K562 (cell line): ENCODE measurements around the gene CASP6. TPM values are rescaled to one million over a fixed set of nuclear protein-coding genes. Genes with fewer than 3 reads are reported as not detected.

Experiments
- ARID1B ChIP-seq: fragments of 450-650 bp; IDR thresholded peaks from 2 replicates; pipeline ENCODE4 v1.6.1; 2016; ENCODE audit warnings: antibody characterized with exemption, mild to moderate bottlenecking, inconsistent platforms
- HNRNPLL ChIP-seq: fragments of 200-400 bp; formaldehyde crosslinking; IDR thresholded peaks from 2 replicates; pipeline ENCODE4 v1.6.1; 2017; ENCODE audit warnings: low read length, low read depth, mild to moderate bottlenecking; ENCODE audit not compliant: poor library complexity, severe bottlenecking
- ILF3 ChIP-seq: fragments of 450-650 bp; IDR thresholded peaks from 2 replicates; pipeline ENCODE4 v1.6.1; 2018; ENCODE audit warnings: antibody characterized with exemption, mild to moderate bottlenecking, moderate library complexity, borderline replicate concordance
- KLF16 ChIP-seq: IDR thresholded peaks from 2 replicates; pipeline ENCODE4 v1.6.1; 2016; ENCODE audit warnings: antibody characterized with exemption
- MCM2 ChIP-seq: fragments of 450-650 bp; IDR thresholded peaks from 2 replicates; pipeline ENCODE4 v1.6.1; 2017; ENCODE audit warnings: low read depth, mild to moderate bottlenecking
- POLR2G ChIP-seq: fragments of 200-400 bp; formaldehyde crosslinking; IDR thresholded peaks from 2 replicates; pipeline ENCODE4 v1.6.1; 2017; ENCODE audit warnings: low read depth, mild to moderate bottlenecking, antibody characterized with exemption, low read length, moderate library complexity
- SIN3B ChIP-seq: fragments of 450-650 bp; IDR thresholded peaks from 2 replicates; pipeline ENCODE4 v1.6.1; 2017; ENCODE audit warnings: low read depth, mild to moderate bottlenecking, moderate library complexity
- SIRT6 ChIP-seq: IDR thresholded peaks from one replicate; pipeline ENCODE4 v1.6.1; 2012; ENCODE audit warnings: low read depth, mild to moderate bottlenecking, control low read depth, inconsistent platforms, low read length, moderate library complexity
- THRA ChIP-seq: fragments of 450-650 bp; IDR thresholded peaks from 2 replicates; pipeline ENCODE4 v1.6.1; 2017; ENCODE audit warnings: mild to moderate bottlenecking, moderate library complexity
- ZBTB49 ChIP-seq: sonication (generic); formaldehyde crosslinking; IDR thresholded peaks from 2 replicates; pipeline ENCODE4 v1.8.0; 2022; ENCODE audit warnings: missing genetic modification reagents, mild to moderate bottlenecking, borderline replicate concordance
- ZNF282 ChIP-seq: sonication (generic); formaldehyde crosslinking; IDR thresholded peaks from 2 replicates; pipeline ENCODE4 v1.8.1; 2023; ENCODE audit warnings: missing genetic modification reagents
- polyA plus RNA-seq, 8 experiments: library from polyadenylated mRNA; depleted of rRNA in 4 of 8; stranded (reverse) in 5 of 8; unstranded in 3 of 8; fragments of >200 nt; fragmentation: Nextera tagmentation in 2 of 8; fragmentation: Illumina TruSeq in 1 of 8; extraction: Ambion mirVana in 2 of 8; extraction: Trizol in 1 of 8; gene quantifications; 2 replicates each; pipeline versions ENCODE4 v1.2.1 to v1.2.3, GENCODE V29; 2011 to 2014; ENCODE audit warnings: inconsistent platforms in 1 of 8, missing spikeins in 1 of 8
- total RNA-seq, 7 experiments: library from RNA; depleted of rRNA in 6 of 7; stranded (reverse); fragments of >200 nt in 6 of 7; fragmentation: Illumina TruSeq in 2 of 7; extraction: Trizol in 2 of 7; gene quantifications; 2 replicates each; pipeline versions ENCODE4 v1.2.1 to v1.2.3, GENCODE V29; 2011 to 2021; ENCODE audit warnings: low replicate concordance in 1 of 7
- TF ChIP-seq, protein P1 (sequence below): sonication (generic); formaldehyde crosslinking; IDR thresholded peaks from 2 replicates; pipeline ENCODE4 v1.8.0; 2022; ENCODE audit warnings: mild to moderate bottlenecking, missing genetic modification reagents
- TF ChIP-seq, protein P2 (sequence below), 2 experiments: fragments of 450-650 bp; IDR thresholded peaks; 2 replicates each; pipeline ENCODE4 v1.6.1; 2016
- TF ChIP-seq, protein P3 (sequence below): fragments of 450-650 bp; formaldehyde crosslinking; IDR thresholded peaks from 2 replicates; pipeline ENCODE4 v1.4.0; 2020; ENCODE audit warnings: mild to moderate bottlenecking, moderate library complexity
- TF ChIP-seq, protein P4 (sequence below), 2 experiments: IDR thresholded peaks in 1 of 2; conservative IDR thresholded peaks in 1 of 2; 2 replicates each; pipeline ENCODE4 v1.6.1; 2016; ENCODE audit warnings: low read depth in 2 of 2, mild to moderate bottlenecking in 1 of 2, missing compliant biosample characterization in 1 of 2, missing genetic modification characterization in 1 of 2, moderate library complexity in 1 of 2

CASP6 gene
- total and polyA plus RNA-seq, 9 of the 15 experiments (the other 6 are each of a cell fraction or from before 2014, with no cell fraction given), result 20.8 to 72.7 (median 39.1) TPM

DNA sequence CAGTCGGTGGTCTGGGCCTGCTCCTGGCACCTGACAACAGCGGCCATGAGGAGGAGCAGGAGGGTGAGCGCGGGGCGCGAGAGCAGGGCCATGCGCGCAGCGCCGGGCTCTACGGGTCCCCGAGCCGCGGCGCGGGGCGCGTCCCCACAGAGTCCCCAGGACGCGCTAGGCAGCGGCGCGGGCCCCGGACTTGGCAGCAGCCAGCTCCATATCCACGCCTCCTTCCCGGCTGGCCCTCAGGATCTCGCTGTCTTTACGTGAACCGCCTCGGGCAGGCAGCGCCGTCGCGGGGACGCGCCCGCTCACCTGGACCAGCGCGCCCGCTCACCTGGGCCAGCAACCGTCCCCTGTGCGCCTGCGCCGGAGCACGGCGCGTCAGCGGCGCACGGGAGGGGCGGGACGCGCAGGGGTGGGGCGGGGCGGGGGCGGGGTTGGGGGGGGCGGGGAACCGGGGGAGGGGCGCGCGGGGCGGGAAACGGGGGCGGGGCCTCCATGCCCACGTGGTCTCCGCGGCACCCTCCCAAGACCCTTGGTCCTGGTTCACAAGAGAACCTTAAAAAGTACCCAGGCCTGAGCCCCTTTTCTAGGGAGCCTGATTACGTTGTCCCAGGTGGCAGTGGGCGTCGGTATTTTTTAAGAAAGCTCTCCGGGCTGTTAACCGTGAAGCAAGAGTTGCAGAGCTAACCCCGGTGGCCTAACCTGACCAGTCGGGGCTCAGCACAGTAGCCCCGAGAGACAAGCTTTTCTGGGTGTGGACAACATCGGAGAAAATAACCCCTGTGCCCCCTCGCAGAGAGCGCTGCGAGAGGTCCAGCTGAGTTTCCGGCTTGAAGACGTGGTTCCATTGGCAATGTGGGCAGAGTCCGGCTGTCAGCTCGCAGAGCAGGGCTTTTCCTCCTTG, 26.7 kb upstream of the CASP6 start, which contains the start of gene PLA2G12A (continued):
- TF ChIP-seq, protein P1, sequence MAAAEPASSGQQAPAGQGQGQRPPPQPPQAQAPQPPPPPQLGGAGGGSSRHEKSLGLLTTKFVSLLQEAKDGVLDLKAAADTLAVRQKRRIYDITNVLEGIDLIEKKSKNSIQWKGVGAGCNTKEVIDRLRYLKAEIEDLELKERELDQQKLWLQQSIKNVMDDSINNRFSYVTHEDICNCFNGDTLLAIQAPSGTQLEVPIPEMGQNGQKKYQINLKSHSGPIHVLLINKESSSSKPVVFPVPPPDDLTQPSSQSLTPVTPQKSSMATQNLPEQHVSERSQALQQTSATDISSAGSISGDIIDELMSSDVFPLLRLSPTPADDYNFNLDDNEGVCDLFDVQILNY, result no peak
- TF ChIP-seq SIN3B, result 0 out of 2 replicates have a peak, but pooled peaks have one; percentile 19
- TF ChIP-seq ZNF282, result no peak
- peak; percentile 79 for TF ChIP-seq HNRNPLL
- no peak for TF ChIP-seq THRA
- TF ChIP-seq POLR2G, result peak; percentile 79
- TF ChIP-seq, protein P2, sequence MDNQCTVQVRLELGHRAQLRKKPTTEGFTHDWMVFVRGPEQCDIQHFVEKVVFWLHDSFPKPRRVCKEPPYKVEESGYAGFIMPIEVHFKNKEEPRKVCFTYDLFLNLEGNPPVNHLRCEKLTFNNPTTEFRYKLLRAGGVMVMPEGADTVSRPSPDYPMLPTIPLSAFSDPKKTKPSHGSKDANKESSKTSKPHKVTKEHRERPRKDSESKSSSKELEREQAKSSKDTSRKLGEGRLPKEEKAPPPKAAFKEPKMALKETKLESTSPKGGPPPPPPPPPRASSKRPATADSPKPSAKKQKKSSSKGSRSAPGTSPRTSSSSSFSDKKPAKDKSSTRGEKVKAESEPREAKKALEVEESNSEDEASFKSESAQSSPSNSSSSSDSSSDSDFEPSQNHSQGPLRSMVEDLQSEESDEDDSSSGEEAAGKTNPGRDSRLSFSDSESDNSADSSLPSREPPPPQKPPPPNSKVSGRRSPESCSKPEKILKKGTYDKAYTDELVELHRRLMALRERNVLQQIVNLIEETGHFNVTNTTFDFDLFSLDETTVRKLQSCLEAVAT (IDR thresholded peaks at IDR 0.05), result no peak
- TF ChIP-seq, protein P3, sequence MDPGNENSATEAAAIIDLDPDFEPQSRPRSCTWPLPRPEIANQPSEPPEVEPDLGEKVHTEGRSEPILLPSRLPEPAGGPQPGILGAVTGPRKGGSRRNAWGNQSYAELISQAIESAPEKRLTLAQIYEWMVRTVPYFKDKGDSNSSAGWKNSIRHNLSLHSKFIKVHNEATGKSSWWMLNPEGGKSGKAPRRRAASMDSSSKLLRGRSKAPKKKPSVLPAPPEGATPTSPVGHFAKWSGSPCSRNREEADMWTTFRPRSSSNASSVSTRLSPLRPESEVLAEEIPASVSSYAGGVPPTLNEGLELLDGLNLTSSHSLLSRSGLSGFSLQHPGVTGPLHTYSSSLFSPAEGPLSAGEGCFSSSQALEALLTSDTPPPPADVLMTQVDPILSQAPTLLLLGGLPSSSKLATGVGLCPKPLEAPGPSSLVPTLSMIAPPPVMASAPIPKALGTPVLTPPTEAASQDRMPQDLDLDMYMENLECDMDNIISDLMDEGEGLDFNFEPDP (CRISPR knock-in tag), result no peak
- TF ChIP-seq SIRT6, result no peak
- TF ChIP-seq ZBTB49, result no peak
- no peak for TF ChIP-seq ARID1B
- no peak for TF ChIP-seq MCM2
- TF ChIP-seq ILF3, result no peak
- TF ChIP-seq KLF16, result no peak
- TF ChIP-seq, protein P4, sequence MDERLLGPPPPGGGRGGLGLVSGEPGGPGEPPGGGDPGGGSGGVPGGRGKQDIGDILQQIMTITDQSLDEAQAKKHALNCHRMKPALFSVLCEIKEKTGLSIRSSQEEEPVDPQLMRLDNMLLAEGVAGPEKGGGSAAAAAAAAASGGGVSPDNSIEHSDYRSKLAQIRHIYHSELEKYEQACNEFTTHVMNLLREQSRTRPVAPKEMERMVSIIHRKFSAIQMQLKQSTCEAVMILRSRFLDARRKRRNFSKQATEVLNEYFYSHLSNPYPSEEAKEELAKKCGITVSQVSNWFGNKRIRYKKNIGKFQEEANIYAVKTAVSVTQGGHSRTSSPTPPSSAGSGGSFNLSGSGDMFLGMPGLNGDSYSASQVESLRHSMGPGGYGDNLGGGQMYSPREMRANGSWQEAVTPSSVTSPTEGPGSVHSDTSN (CRISPR knock-in tag; IDR thresholded peaks at IDR 0.05; ENCODE audit: low read depth), result no peak
- TF ChIP-seq, protein P4 (tag; conservative IDR thresholded peaks at IDR 0.05; ENCODE audit: low read depth), result no peak
